Measurements from ENCODE around the gene IPO7.

DNA sequence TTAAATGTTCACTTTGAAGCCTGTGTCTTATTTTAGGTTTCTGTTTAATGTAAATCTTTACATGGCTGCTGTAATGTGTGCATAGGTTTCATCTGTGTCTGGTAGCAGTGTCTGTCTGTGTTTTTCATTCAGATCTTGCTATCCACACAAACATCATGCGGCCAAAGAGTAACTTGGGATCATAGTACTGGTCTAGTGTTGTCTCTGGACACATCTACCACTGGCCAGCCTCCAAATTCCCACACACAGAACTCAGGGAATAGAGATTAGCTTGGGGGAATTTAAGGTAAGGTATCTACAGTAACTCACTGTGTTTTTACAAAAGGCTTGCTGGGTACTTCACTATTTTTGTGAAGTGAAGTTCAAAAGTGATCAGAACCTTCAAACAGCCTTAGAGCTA is 44.3 kb downstream of the IPO7 start:
- TF ChIP-seq, protein P1, sequence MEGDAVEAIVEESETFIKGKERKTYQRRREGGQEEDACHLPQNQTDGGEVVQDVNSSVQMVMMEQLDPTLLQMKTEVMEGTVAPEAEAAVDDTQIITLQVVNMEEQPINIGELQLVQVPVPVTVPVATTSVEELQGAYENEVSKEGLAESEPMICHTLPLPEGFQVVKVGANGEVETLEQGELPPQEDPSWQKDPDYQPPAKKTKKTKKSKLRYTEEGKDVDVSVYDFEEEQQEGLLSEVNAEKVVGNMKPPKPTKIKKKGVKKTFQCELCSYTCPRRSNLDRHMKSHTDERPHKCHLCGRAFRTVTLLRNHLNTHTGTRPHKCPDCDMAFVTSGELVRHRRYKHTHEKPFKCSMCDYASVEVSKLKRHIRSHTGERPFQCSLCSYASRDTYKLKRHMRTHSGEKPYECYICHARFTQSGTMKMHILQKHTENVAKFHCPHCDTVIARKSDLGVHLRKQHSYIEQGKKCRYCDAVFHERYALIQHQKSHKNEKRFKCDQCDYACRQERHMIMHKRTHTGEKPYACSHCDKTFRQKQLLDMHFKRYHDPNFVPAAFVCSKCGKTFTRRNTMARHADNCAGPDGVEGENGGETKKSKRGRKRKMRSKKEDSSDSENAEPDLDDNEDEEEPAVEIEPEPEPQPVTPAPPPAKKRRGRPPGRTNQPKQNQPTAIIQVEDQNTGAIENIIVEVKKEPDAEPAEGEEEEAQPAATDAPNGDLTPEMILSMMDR (IDR thresholded peaks at IDR 0.05; ENCODE audit: low read depth, low read length, missing input control): no peak
- TF ChIP-seq EGR1 (IDR thresholded peaks at IDR 0.05; ENCODE audit: low read depth in 2 of 2): no peak
- TF ChIP-seq, protein P2, sequence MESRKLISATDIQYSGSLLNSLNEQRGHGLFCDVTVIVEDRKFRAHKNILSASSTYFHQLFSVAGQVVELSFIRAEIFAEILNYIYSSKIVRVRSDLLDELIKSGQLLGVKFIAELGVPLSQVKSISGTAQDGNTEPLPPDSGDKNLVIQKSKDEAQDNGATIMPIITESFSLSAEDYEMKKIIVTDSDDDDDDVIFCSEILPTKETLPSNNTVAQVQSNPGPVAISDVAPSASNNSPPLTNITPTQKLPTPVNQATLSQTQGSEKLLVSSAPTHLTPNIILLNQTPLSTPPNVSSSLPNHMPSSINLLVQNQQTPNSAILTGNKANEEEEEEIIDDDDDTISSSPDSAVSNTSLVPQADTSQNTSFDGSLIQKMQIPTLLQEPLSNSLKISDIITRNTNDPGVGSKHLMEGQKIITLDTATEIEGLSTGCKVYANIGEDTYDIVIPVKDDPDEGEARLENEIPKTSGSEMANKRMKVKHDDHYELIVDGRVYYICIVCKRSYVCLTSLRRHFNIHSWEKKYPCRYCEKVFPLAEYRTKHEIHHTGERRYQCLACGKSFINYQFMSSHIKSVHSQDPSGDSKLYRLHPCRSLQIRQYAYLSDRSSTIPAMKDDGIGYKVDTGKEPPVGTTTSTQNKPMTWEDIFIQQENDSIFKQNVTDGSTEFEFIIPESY (IDR thresholded peaks at IDR 0.05): no peak
- no peak for TF ChIP-seq JUND (IDR thresholded peaks at IDR 0.05)
- TF ChIP-seq, protein P3, sequence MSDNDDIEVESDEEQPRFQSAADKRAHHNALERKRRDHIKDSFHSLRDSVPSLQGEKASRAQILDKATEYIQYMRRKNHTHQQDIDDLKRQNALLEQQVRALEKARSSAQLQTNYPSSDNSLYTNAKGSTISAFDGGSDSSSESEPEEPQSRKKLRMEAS (IDR thresholded peaks at IDR 0.05): no peak
- TF ChIP-seq, protein P4, sequence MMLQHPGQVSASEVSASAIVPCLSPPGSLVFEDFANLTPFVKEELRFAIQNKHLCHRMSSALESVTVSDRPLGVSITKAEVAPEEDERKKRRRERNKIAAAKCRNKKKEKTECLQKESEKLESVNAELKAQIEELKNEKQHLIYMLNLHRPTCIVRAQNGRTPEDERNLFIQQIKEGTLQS (IDR thresholded peaks at IDR 0.05): no peak
- peak in 1 of 2 donors; percentile 11 for TF ChIP-seq RAD21 (IDR thresholded peaks at IDR 0.05)
- TF ChIP-seq TAF1 (conservative IDR thresholded peaks at IDR 0.05): no peak
- TF ChIP-seq, protein P5, sequence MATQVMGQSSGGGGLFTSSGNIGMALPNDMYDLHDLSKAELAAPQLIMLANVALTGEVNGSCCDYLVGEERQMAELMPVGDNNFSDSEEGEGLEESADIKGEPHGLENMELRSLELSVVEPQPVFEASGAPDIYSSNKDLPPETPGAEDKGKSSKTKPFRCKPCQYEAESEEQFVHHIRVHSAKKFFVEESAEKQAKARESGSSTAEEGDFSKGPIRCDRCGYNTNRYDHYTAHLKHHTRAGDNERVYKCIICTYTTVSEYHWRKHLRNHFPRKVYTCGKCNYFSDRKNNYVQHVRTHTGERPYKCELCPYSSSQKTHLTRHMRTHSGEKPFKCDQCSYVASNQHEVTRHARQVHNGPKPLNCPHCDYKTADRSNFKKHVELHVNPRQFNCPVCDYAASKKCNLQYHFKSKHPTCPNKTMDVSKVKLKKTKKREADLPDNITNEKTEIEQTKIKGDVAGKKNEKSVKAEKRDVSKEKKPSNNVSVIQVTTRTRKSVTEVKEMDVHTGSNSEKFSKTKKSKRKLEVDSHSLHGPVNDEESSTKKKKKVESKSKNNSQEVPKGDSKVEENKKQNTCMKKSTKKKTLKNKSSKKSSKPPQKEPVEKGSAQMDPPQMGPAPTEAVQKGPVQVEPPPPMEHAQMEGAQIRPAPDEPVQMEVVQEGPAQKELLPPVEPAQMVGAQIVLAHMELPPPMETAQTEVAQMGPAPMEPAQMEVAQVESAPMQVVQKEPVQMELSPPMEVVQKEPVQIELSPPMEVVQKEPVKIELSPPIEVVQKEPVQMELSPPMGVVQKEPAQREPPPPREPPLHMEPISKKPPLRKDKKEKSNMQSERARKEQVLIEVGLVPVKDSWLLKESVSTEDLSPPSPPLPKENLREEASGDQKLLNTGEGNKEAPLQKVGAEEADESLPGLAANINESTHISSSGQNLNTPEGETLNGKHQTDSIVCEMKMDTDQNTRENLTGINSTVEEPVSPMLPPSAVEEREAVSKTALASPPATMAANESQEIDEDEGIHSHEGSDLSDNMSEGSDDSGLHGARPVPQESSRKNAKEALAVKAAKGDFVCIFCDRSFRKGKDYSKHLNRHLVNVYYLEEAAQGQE (IDR thresholded peaks at IDR 0.05): no peak
- TF ChIP-seq GABPA (IDR thresholded peaks at IDR 0.05 in 1 of 2, conservative IDR thresholded peaks at IDR 0.05 in 1 of 2): no peak
- no peak for TF ChIP-seq YY1 (IDR thresholded peaks at IDR 0.05)
- TF ChIP-seq SP1 (IDR thresholded peaks at IDR 0.05): no peak
- no peak for TF ChIP-seq HNF4G (IDR thresholded peaks at IDR 0.05)
- peak in 1 of 2 donors; percentile 13 for TF ChIP-seq RXRA (IDR thresholded peaks at IDR 0.05)
